GM12878 (cell line): ENCODE data around the gene CDR2. TPM values are rescaled to one million over a fixed set of nuclear protein-coding genes. Genes with fewer than 3 reads are reported as not detected.
A peak's percentile ranks its signal among the peaks of the same experiment; 100 is the strongest.

Source experiments
- ATAC-seq: fragments of 200-7000 bp; cut with Tn5 transposase; 3 replicates; pipeline ENCODE4 v1.9.1; 2020; ENCODE audit warnings: mild to moderate bottlenecking, moderate library complexity
- BruUV-seq: library from RNA; stranded (reverse); fragments of 400-500 nt; replicated peaks from 2 replicates; lab custom pipeline; 2021; lab: Mats Ljungman, UMichigan
- CTCF ChIA-PET: fragments of 300-600 bp; sonication (Branson Sonifier 250); formaldehyde crosslinking; extraction: SDS; loops from one replicate; lab custom pipeline; 2021; ENCODE audit warnings: inconsistent platforms; lab: Yijun Ruan, JAX
- POLR2A ChIA-PET: fragments of 350-600 bp; formaldehyde crosslinking; extraction: SDS; loops from one replicate; lab custom pipeline; 2021; ENCODE audit warnings: inconsistent platforms; lab: Charles Lee
- RAD21 ChIA-PET: fragments of 300-600 bp; sonication (Branson Sonifier 250); formaldehyde crosslinking; loops from one replicate; lab custom pipeline; 2023; ENCODE audit warnings: antibody characterized with exemption; ENCODE audit not compliant: unreplicated experiment; lab: Charles Lee
- SMC1A ChIA-PET: fragments of 300-600 bp; sonication (Branson Sonifier 250); formaldehyde crosslinking; loops from one replicate; lab custom pipeline; 2023; ENCODE audit not compliant: unreplicated experiment, uncharacterized antibody; lab: Charles Lee
- DNase-seq: peaks from one replicate; pipeline ENCODE4 v3.0.0-alpha.2; 2011; ENCODE audit warnings: low read depth, low spot score
- FAIRE-seq: peaks from 3 replicates; lab custom pipeline; 2011; peaks lifted over from hg19 to GRCh38; lab: Jason Lieb, UNC
- H2AFZ ChIP-seq: 2 replicates; pipeline ENCODE4 v1.6.0; 2011; ENCODE audit warnings: low read depth, low read length, control low read depth; ENCODE audit not compliant: control insufficient read depth
- H3K27ac ChIP-seq: 2 replicates; pipeline ENCODE4 v1.5.1; 2011; ENCODE audit warnings: control low read depth; ENCODE audit not compliant: control insufficient read depth, insufficient read depth
- H3K27me3 ChIP-seq, 2 experiments: replicated peaks in 1 of 2; 2 replicates each; pipeline versions ENCODE4 v1.6.0 to v1.6.1; 2011; ENCODE audit warnings: low read length in 1 of 2; ENCODE audit not compliant: control insufficient read depth in 2 of 2, insufficient read depth in 2 of 2
- H3K36me3 ChIP-seq, 2 experiments: 2 replicates each; pipeline ENCODE4 v1.5.1; 2011; ENCODE audit warnings: low read length in 1 of 2; ENCODE audit not compliant: control insufficient read depth in 2 of 2, insufficient read depth in 2 of 2
- H3K4me1 ChIP-seq: 2 replicates; pipeline ENCODE4 v1.6.1; 2011; ENCODE audit warnings: mild to moderate bottlenecking, low read length, moderate library complexity, mixed read lengths; ENCODE audit not compliant: control insufficient read depth, insufficient read depth
- H3K4me2 ChIP-seq: 2 replicates; pipeline ENCODE4 v1.6.0; 2011; ENCODE audit warnings: control low read depth; ENCODE audit not compliant: control insufficient read depth, insufficient read depth
- H3K4me3 ChIP-seq: fragments of 200-600 bp; sonication (generic); 2 replicates; pipeline ENCODE4 v1.5.1; 2016
- H3K79me2 ChIP-seq: 2 replicates; pipeline ENCODE4 v1.6.0; 2011; ENCODE audit warnings: low read length; ENCODE audit not compliant: control insufficient read depth, insufficient read depth
- H3K9ac ChIP-seq: 2 replicates; pipeline ENCODE4 v1.8.0; 2011; ENCODE audit warnings: low read length, control low read depth, mixed read lengths; ENCODE audit not compliant: control insufficient read depth, insufficient read depth
- H3K9me3 ChIP-seq: replicated peaks from 3 replicates; pipeline ENCODE4 v1.5.1; 2011; ENCODE audit warnings: mild to moderate bottlenecking, low read length; ENCODE audit not compliant: control insufficient read depth, insufficient read depth
- H4K20me1 ChIP-seq: 2 replicates; pipeline ENCODE4 v1.6.0; 2011; ENCODE audit not compliant: control insufficient read depth, insufficient read depth
- ATF2 ChIP-seq: IDR thresholded peaks from 2 replicates; pipeline ENCODE4 v1.6.1; 2012; ENCODE audit warnings: low read length, inconsistent platforms
- BCL3 ChIP-seq: IDR thresholded peaks from 2 replicates; pipeline ENCODE4 v1.6.1; 2011; ENCODE audit warnings: borderline replicate concordance, low read depth, mild to moderate bottlenecking, moderate library complexity, low read length; ENCODE audit not compliant: insufficient read depth, poor library complexity, severe bottlenecking
- CHD2 ChIP-seq: IDR thresholded peaks from 2 replicates; pipeline ENCODE4 v1.6.1; 2011; ENCODE audit warnings: low read depth, low read length, improper control_type of control experiment, borderline replicate concordance
- CREB1 ChIP-seq: IDR thresholded peaks from 2 replicates; pipeline ENCODE4 v1.6.1; 2012; ENCODE audit warnings: low read depth, mild to moderate bottlenecking, inconsistent platforms
- EGR1 ChIP-seq, 2 experiments: IDR thresholded peaks; 1 replicate in 1 of 2; 2 replicates in 1 of 2; pipeline ENCODE4 v1.6.1; 2011 to 2012; ENCODE audit warnings: low read depth in 2 of 2, low read length in 2 of 2, borderline replicate concordance in 1 of 2, mild to moderate bottlenecking in 1 of 2, moderate library complexity in 1 of 2
- FOS ChIP-seq: IDR thresholded peaks from 3 replicates; pipeline ENCODE4 v1.6.1; 2011; ENCODE audit warnings: borderline replicate concordance; ENCODE audit not compliant: insufficient read length; ENCODE audit errors: extremely low read depth
- IRF4 ChIP-seq: IDR thresholded peaks from 2 replicates; pipeline ENCODE4 v1.6.1; 2011; ENCODE audit warnings: low read depth, low read length
- MTA2 ChIP-seq: fragments of 450-650 bp; IDR thresholded peaks from 2 replicates; pipeline ENCODE4 v1.6.1; 2016; ENCODE audit warnings: low read depth, mild to moderate bottlenecking, moderate library complexity
- NFIC ChIP-seq: IDR thresholded peaks from 2 replicates; pipeline ENCODE4 v1.6.1; 2012; ENCODE audit warnings: low read depth, mild to moderate bottlenecking, inconsistent platforms, low read length, moderate library complexity
- PAX5 ChIP-seq: IDR thresholded peaks from 2 replicates; pipeline ENCODE4 v1.6.1; 2011; ENCODE audit warnings: low read depth, low read length, borderline replicate concordance
- PAX8 ChIP-seq: fragments of 450-650 bp; IDR thresholded peaks from 2 replicates; pipeline ENCODE4 v1.6.1; 2017; ENCODE audit warnings: mild to moderate bottlenecking, moderate library complexity
- POLR2AphosphoS5 ChIP-seq: IDR thresholded peaks from 2 replicates; pipeline ENCODE4 v1.6.1; 2011; ENCODE audit warnings: mild to moderate bottlenecking, low read length, inconsistent platforms
- SPI1 ChIP-seq: IDR thresholded peaks from 2 replicates; pipeline ENCODE4 v1.6.1; 2011; ENCODE audit warnings: low read depth, mild to moderate bottlenecking, low read length, moderate library complexity, borderline replicate concordance; ENCODE audit not compliant: insufficient read depth
- STAT3 ChIP-seq: IDR thresholded peaks from 2 replicates; pipeline ENCODE4 v1.6.1; 2011; ENCODE audit warnings: low read depth, low read length, improper control_type of control experiment
- ZNF592 ChIP-seq: fragments of 450-650 bp; IDR thresholded peaks from 2 replicates; pipeline ENCODE4 v1.6.1; 2017; ENCODE audit warnings: mild to moderate bottlenecking, moderate library complexity
- WGBS: methylation state at CpG from one replicate; pipeline ENCODE4 v1.1.6; 2016; ENCODE audit warnings: low lambda C conversion rate; ENCODE audit not compliant: insufficient replicate concordance, insufficient coverage; ENCODE audit errors: missing lambda C conversion rate; 5-methylcytosine and 5-hydroxymethylcytosine counted together
- in situ Hi-C: fragments of 300-500 bp; cut with MboI; formaldehyde crosslinking; loops from 9 replicates; pipeline ENCODE4 v1.14.3; 2018; ENCODE audit warnings: mixed read lengths
- intact Hi-C: fragments of 100-400 bp; cut with micrococcal nuclease; formaldehyde crosslinking; loops from one replicate; pipeline ENCODE4 v1.14.2; 2022; ENCODE audit not compliant: unreplicated experiment
- polyA plus RNA-seq, 11 experiments: library from polyadenylated mRNA; depleted of rRNA in 4 of 11; unstranded in 6 of 11; stranded (reverse) in 5 of 11; fragments of >200 nt; fragmentation: Nextera tagmentation in 4 of 11; fragmentation: Illumina TruSeq in 1 of 11; extraction: Ambion mirVana in 4 of 11; extraction: Trizol in 1 of 11; gene quantifications; 1 replicate in 1 of 11; 2 replicates in 10 of 11; pipeline versions ENCODE4 v1.2.1 to v1.2.3, GENCODE V29; 2011 to 2016; ENCODE audit warnings: inconsistent platforms in 2 of 11, missing spikeins in 2 of 11, low read depth in 1 of 11
- total RNA-seq, 4 experiments: library from RNA; depleted of rRNA in 3 of 4; stranded (reverse); fragments of >200 nt in 3 of 4; fragmentation: Illumina TruSeq in 1 of 4; extraction: Trizol in 1 of 4; gene quantifications; 2 replicates each; pipeline versions ENCODE4 v1.2.1 to v1.2.3, GENCODE V29; 2013 to 2021

Gene CDR2
- total and polyA plus RNA-seq, 10 of the 15 experiments (the other 5 are each of a cell fraction or from before 2014, with no cell fraction given), result 4.8 to 24.3 (median 19.2) TPM

GRCh38 chr16:22353191-22353919 is 21.1 kb downstream of the CDR2 start:
- FAIRE-seq, result no peak
- TF ChIP-seq ATF2 (peak; percentile 47; the same call in 1 of the 2 replicates), CREB1 (no peak), SPI1 (peak; percentile 74), IRF4 (peak; percentile 53; the same call in 1 of the 2 replicates), NFIC (no peak), PAX8 (no peak), FOS (no peak), PAX5 (no peak), CHD2 (no peak), MTA2 (peak; percentile 84), EGR1 (IDR thresholded peaks at IDR 0.05; ENCODE audit: borderline replicate concordance in 1 of 2, low read depth in 2 of 2, low read length in 2 of 2) (no peak), BCL3 (no peak), POLR2AphosphoS5 (no peak), ZNF592 (no peak), STAT3 (no peak)

More at GRCh38 chr16:22353191-22353919, 21.1 kb downstream of the CDR2 start:
- Histone ChIP-seq H3K9me3 (no peaks in the 10 kb centered on the region; the same call in 2 of the 3 replicates), H3K4me3 (no peak overlapping the region), H2AFZ (peak overlapping the region; percentile 48), H3K27ac (peak overlapping the region; percentile 79), H3K9ac (peak overlapping the region; percentile 41; the same call in 1 of the 2 replicates), H3K79me2 (peaks cover 14% of the 10 kb centered on the region), H3K27me3 (no peaks in the 10 kb centered on the region), H4K20me1 (no peaks in the 10 kb centered on the region), H3K4me1 (peaks cover 40% of the 10 kb centered on the region), H3K36me3 (peaks cover 7 to 16% of the 10 kb centered on the region in 2 experiments), H3K4me2 (peak overlapping the region; percentile 28; the same call in 1 of the 2 replicates)
- ATAC-seq, result peak; percentile 69
- intact Hi-C loops (no loop called here), in situ Hi-C loops (no loop called here)
- BruUV-seq, result no TSS peak
- ChIA-PET RAD21 (interaction anchor here (0.7 to 7.2 kb wide), 12 partner anchors 8 to 162 kb away, joined by 3 to 64 read pairs (median 5); partner anchors contain the start of genes CDR2 and EEF2K), CTCF (interaction anchor here (0.5 to 3.6 kb wide), 8 partner anchors 11 to 793 kb away, joined by 3 to 20 read pairs (median 4); partner anchors contain the start of gene CDR2), POLR2A (interaction anchor here (0.6 to 10.9 kb wide), 10 partner anchors 9 to 161 kb away, joined by 3 to 185 read pairs (median 4); partner anchors contain the start of gene CDR2), SMC1A (interaction anchor here (0.6 to 9.1 kb wide), 18 partner anchors 8 to 165 kb away, joined by 3 to 205 read pairs (median 3); partner anchors contain the start of gene CDR2)
- WGBS, result 39% methylated on average over 3 of the region's 3 CpGs
- DNase-seq, result peak; percentile 63
